GM23338 (cell line): ENCODE data around the gene CETN2. TPM values are rescaled to one million over a fixed set of nuclear protein-coding genes. Genes with fewer than 3 reads are reported as not detected.

Experiments used
- ATAC-seq: fragments of 200-7000 bp; cut with Tn5 transposase; 3 replicates; pipeline ENCODE4 v1.9.1; 2020
- DNase-seq: peaks from one replicate; pipeline ENCODE4 v3.0.0-alpha.2; 2015; ENCODE audit warnings: low spot score
- H2AFZ ChIP-seq: fragments of 200-600 bp; sonication (generic); 2 replicates; pipeline ENCODE4 v1.8.0; 2016; ENCODE audit warnings: antibody characterized with exemption, mild to moderate bottlenecking, moderate library complexity
- H3F3A ChIP-seq: fragments of 200-600 bp; sonication (generic); replicated peaks from 2 replicates; pipeline ENCODE4 v1.8.0; 2017; ENCODE audit warnings: antibody characterized with exemption, mixed run types, low read depth
- H3K27ac ChIP-seq: fragments of 200-600 bp; sonication (generic); 2 replicates; pipeline ENCODE4 v1.6.1; 2016; ENCODE audit warnings: low read depth
- H3K27me3 ChIP-seq: fragments of 200-600 bp; sonication (generic); 2 replicates; pipeline ENCODE4 v1.8.0; 2016; ENCODE audit warnings: mild to moderate bottlenecking, mixed run types, moderate library complexity; ENCODE audit not compliant: insufficient read depth
- H3K36me3 ChIP-seq: fragments of 200-600 bp; sonication (generic); 2 replicates; pipeline ENCODE4 v1.8.0; 2016; ENCODE audit warnings: mild to moderate bottlenecking; ENCODE audit not compliant: insufficient read depth
- H3K4me1 ChIP-seq: fragments of 200-600 bp; sonication (generic); 2 replicates; pipeline ENCODE4 v1.8.0; 2016; ENCODE audit warnings: mild to moderate bottlenecking, moderate library complexity; ENCODE audit not compliant: insufficient read depth
- H3K4me2 ChIP-seq: fragments of 200-600 bp; sonication (generic); 2 replicates; pipeline ENCODE4 v1.7.1; 2017; ENCODE audit warnings: mixed run types
- H3K4me3 ChIP-seq: fragments of 200-600 bp; sonication (generic); 2 replicates; pipeline ENCODE4 v1.6.1; 2016; ENCODE audit warnings: mixed run types
- H3K79me2 ChIP-seq: fragments of 200-600 bp; sonication (generic); replicated peaks from 2 replicates; pipeline ENCODE4 v1.8.0; 2017; ENCODE audit warnings: mild to moderate bottlenecking; ENCODE audit not compliant: insufficient read depth
- H3K9me2 ChIP-seq: fragments of 200-600 bp; sonication (generic); 2 replicates; pipeline ENCODE4 v1.8.0; 2017; ENCODE audit not compliant: insufficient read depth
- H4K20me1 ChIP-seq: fragments of 200-600 bp; sonication (generic); replicated peaks from 2 replicates; pipeline ENCODE4 v1.8.0; 2017; ENCODE audit warnings: mild to moderate bottlenecking; ENCODE audit not compliant: insufficient read depth
- H3K27ac Mint-ChIP-seq: 2 replicates; pipeline ENCODE4 v1.8.0; 2020; ENCODE audit warnings: inconsistent platforms, mild to moderate bottlenecking, moderate library complexity, mixed read lengths
- H3K27me3 Mint-ChIP-seq: 3 replicates; pipeline ENCODE4 v1.8.0; 2022; ENCODE audit warnings: low read depth, mild to moderate bottlenecking, moderate library complexity, mixed read lengths, inconsistent platforms; ENCODE audit not compliant: insufficient read depth, poor library complexity
- H3K36me3 Mint-ChIP-seq: 3 replicates; pipeline ENCODE4 v1.8.0; 2021; ENCODE audit warnings: low read depth, mild to moderate bottlenecking, inconsistent platforms, moderate library complexity, mixed read lengths
- H3K4me1 Mint-ChIP-seq: 3 replicates; pipeline ENCODE4 v1.8.0; 2020; ENCODE audit warnings: mild to moderate bottlenecking, inconsistent platforms, mixed read lengths
- H3K4me3 Mint-ChIP-seq: 3 replicates; pipeline ENCODE4 v1.8.0; 2021; ENCODE audit warnings: moderate library complexity, mild to moderate bottlenecking, inconsistent platforms, mixed read lengths
- H3K9me3 Mint-ChIP-seq: 3 replicates; pipeline ENCODE4 v1.8.0; 2020; ENCODE audit warnings: moderate library complexity, mild to moderate bottlenecking, inconsistent platforms, mixed read lengths
- CREB1 ChIP-seq: fragments of 250-450 bp; sonication (Bioruptor Pico); IDR thresholded peaks from 2 replicates; pipeline ENCODE4 v1.5.0; 2020; ENCODE audit warnings: low read depth, mild to moderate bottlenecking, moderate library complexity
- EZH2 ChIP-seq: fragments of 200-600 bp; sonication (generic); IDR thresholded peaks from one replicate; pipeline ENCODE4 v1.8.0; 2017; ENCODE audit warnings: antibody characterized with exemption, mild to moderate bottlenecking, low read depth; ENCODE audit not compliant: unreplicated experiment
- EZH2phosphoT487 ChIP-seq: fragments of 200-600 bp; sonication (generic); IDR thresholded peaks from one replicate; pipeline ENCODE4 v1.8.1; 2018; ENCODE audit warnings: antibody characterized with exemption; ENCODE audit not compliant: unreplicated experiment
- JUNB ChIP-seq: IDR thresholded peaks from one replicate; pipeline ENCODE4 v1.6.1; 2016; ENCODE audit warnings: antibody characterized with exemption; ENCODE audit not compliant: unreplicated experiment
- NANOG ChIP-seq: IDR thresholded peaks from 2 replicates; pipeline ENCODE4 v1.6.1; 2016; ENCODE audit warnings: antibody characterized with exemption, borderline replicate concordance
- POLR2AphosphoS5 ChIP-seq: IDR thresholded peaks from 2 replicates; pipeline ENCODE4 v1.6.1; 2016; ENCODE audit warnings: antibody characterized with exemption, low read depth
- REST ChIP-seq: IDR thresholded peaks from one replicate; pipeline ENCODE4 v1.6.1; 2018; ENCODE audit warnings: antibody characterized with exemption; ENCODE audit not compliant: unreplicated experiment
- STAT1 ChIP-seq: IDR thresholded peaks from one replicate; pipeline ENCODE4 v1.6.1; 2016; ENCODE audit warnings: antibody characterized with exemption; ENCODE audit not compliant: unreplicated experiment
- ZNF331 ChIP-seq: fragments of 250-450 bp; sonication (Bioruptor Pico); IDR thresholded peaks from 2 replicates; pipeline ENCODE4 v1.5.0; 2020; ENCODE audit warnings: low read depth, mild to moderate bottlenecking, moderate library complexity
- ZNF462 ChIP-seq: fragments of 250-450 bp; sonication (Bioruptor Pico); IDR thresholded peaks from 2 replicates; pipeline ENCODE4 v1.5.0; 2020; ENCODE audit warnings: mild to moderate bottlenecking, moderate library complexity
- polyA plus RNA-seq: library from polyadenylated mRNA; unstranded; fragments of >200 nt; fragmentation: Nextera tagmentation; extraction: Ambion mirVana; gene quantifications from 2 replicates; pipeline ENCODE4 v1.2.1, GENCODE V29; 2016
- total RNA-seq: library from RNA; depleted of rRNA; stranded (reverse); fragments of >200 nt; shearing (Covaris generic); gene quantifications from 2 replicates; pipeline ENCODE4 v1.2.3, GENCODE V29; 2014
- TF ChIP-seq, protein P1 (sequence below): IDR thresholded peaks from 2 replicates; pipeline ENCODE4 v1.6.1; 2016; ENCODE audit warnings: antibody characterized with exemption

CETN2 gene
- total and polyA plus RNA-seq, 2 experiments from 2014 or later, result 23.9 to 53.7 TPM

GRCh38 chrX:152866386-152866785 lies 35.8 kb upstream of the CETN2 start (continued):
- TF ChIP-seq, protein P1, sequence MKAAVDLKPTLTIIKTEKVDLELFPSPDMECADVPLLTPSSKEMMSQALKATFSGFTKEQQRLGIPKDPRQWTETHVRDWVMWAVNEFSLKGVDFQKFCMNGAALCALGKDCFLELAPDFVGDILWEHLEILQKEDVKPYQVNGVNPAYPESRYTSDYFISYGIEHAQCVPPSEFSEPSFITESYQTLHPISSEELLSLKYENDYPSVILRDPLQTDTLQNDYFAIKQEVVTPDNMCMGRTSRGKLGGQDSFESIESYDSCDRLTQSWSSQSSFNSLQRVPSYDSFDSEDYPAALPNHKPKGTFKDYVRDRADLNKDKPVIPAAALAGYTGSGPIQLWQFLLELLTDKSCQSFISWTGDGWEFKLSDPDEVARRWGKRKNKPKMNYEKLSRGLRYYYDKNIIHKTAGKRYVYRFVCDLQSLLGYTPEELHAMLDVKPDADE, result no peak

- Histone ChIP-seq H2AFZ (no peak overlapping the region), H3K4me2 (no peak overlapping the region), H3K4me1 (no peaks in the 10 kb centered on the region), H3K4me3 (no peak overlapping the region), H3K9me2 (no peaks in the 10 kb centered on the region), H3K27me3 (no peaks in the 10 kb centered on the region), H3K36me3 (no peaks in the 10 kb centered on the region), H4K20me1 (no peaks in the 10 kb centered on the region), H3F3A (no peaks in the 10 kb centered on the region), H3K27ac (no peak overlapping the region), H3K79me2 (no peaks in the 10 kb centered on the region)
- H3K36me3 Mint-ChIP-seq, result peaks cover 40% of the 10 kb centered on the region
- DNase-seq, result no peak
- no peaks in the 10 kb centered on the region; the same call in 2 of the 3 replicates for H3K9me3 Mint-ChIP-seq
- no peak overlapping the region for H3K4me3 Mint-ChIP-seq
- no peaks in the 10 kb centered on the region for H3K4me1 Mint-ChIP-seq
- ATAC-seq, result no peak
- H3K27me3 Mint-ChIP-seq, result no peaks in the 10 kb centered on the region
- H3K27ac Mint-ChIP-seq, result no peak overlapping the region
- TF ChIP-seq REST (no peak), JUNB (no peak), ZNF331 (CRISPR knock-in tag) (no peak), ZNF462 (CRISPR knock-in tag) (no peak), POLR2AphosphoS5 (no peak), EZH2phosphoT487 (no peak), CREB1 (CRISPR knock-in tag) (no peak), STAT1 (no peak), EZH2 (no peak), NANOG (no peak)
- TF ChIP-seq, protein P1, result no peak
Measured at GRCh38 chrX:152865232-152865920, 34.8 kb upstream of the CETN2 start.
